GM19351 (cell line): Measurements from ENCODE around the gene ABCA4.

ENCODE experiments used
- ATAC-seq: cut with Tn5 transposase; IDR thresholded peaks from one replicate; pipeline ENCODE4 v1.9.1; 2021; ENCODE audit warnings: mild to moderate bottlenecking, moderate library complexity; ENCODE audit not compliant: unreplicated experiment

ABCA4 gene

GRCh38 chr1:93988634-93989350 is 132.2 kb downstream of the ABCA4 start:
- no peak for ATAC-seq

GRCh38 chr1:93981274-93981667 is 139.7 kb downstream of the ABCA4 start:
- no peak for ATAC-seq

GRCh38 chr1:93980320-93981273 is 140.4 kb downstream of the ABCA4 start:
- no peak for ATAC-seq

DNA sequence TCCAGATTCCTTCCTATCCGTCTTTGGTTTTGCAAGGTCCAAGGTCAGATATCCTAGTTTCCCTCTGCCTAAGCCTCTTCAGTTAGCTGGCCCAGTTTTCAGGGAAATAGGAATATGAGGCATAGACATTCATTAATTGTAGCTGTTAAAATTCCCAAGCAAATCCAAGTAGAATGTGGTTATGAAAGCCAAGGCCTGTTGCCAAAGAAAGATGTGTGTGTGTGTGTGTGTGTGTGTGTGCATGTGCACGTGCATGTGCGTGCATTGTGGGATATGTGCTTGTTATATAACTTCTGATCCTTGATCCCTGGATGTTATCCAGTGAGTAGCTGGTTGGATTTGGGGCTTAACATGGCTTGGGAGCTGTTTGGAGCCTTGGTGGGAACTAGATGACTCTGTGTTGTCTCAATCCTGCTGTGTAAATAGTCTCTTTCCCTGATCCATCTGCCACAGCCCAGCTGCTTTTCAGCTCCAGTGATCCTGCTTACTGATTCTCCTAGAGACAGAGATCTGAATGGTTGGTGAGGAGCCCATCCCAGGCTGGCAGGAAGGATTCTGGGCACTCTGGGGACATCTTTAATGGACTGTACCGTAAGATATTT is 141.1 kb downstream of the ABCA4 start:
- ATAC-seq, result no peak

- no peak for ATAC-seq
Measured at GRCh38 chr1:93979040-93979717, 141.8 kb downstream of the ABCA4 start.

DNA sequence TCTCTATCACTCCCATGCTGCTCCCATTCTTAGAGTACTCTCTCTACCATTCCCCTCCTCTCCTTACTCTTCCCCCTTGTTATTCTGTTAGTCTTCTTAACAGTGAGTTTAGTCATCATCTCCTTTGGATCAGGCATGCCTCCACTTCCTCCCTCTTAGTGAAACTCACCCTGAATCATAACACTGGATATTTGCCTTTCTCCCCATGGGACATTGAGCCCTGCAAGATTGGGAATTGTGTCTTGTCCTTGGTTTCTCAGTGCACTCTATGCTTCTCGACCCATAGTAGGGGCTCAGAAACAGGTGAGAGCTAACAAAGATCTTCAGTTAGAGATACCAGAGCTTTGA is 143.4 kb downstream of the ABCA4 start:
- no peak for ATAC-seq

GRCh38 chr1:93976711-93977597 is 144.0 kb downstream of the ABCA4 start:
- no peak for ATAC-seq

GRCh38 chr1:93976291-93976690 is 144.7 kb downstream of the ABCA4 start:
- no peak for ATAC-seq

DNA sequence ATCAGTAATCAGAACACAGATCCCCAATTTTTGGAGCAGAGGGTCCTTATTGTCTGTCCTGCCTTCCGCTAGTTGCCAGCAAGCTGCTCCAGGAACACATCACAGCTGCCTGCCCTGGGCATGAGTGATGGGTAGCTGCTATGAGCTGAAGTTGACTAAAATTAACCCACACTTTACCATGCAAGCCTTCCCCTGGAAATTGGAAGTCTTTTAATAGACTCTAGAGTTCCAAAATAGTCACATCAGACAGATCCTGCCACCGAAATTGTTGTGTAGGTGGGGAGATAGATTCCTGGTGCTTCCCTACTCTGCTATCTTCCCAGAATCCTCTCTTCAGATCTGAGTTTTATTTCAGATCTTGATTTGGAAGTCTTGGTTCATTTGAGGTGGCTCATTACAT is 148.6 kb downstream of the ABCA4 start:
- no peak for ATAC-seq

GRCh38 chr1:93969887-93970286 is 151.1 kb downstream of the ABCA4 start:
- ATAC-seq, result no peak

- ATAC-seq, result no peak
Measured at GRCh38 chr1:93969371-93969770, 151.6 kb downstream of the ABCA4 start.

DNA sequence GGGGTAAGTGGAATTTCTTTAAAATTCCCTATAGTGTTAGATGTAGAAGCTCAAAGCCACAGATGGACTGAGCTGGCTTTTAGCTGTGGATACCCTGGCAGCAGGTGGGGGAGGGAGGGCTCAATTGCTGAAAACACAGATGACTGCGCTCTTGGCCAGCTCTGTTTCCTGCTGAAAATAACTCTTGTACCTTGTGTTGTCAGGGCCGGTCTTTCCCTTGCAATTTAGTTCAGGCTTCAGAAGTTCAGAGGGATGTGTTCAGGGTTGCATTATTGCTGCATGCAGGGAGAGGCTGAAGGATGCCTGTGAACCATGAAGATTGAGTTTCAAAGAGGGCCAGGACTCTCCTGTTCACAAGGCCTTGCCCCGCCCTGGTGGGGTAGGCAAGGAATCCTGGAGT is 153.6 kb downstream of the ABCA4 start:
- no peak for ATAC-seq

DNA sequence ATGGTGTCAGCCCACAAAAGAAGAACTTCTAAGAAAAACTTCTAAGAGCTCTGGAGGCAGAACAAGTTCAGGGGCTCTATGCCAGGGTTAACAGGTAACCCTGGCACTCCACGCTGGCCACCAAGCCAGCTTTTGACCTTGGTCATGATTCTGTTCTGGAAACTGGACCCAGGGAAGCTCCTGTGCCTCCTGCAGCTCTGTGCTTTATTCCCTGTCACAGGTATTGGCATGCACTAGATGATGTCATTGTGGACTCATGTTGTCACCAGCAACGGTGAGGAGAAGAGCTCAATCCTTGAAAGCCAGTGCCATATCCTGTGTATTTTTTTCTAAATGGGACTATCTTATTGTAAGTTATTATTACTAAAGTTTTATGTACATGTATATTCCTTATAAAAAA is 155.1 kb downstream of the ABCA4 start:
- no peak for ATAC-seq

DNA sequence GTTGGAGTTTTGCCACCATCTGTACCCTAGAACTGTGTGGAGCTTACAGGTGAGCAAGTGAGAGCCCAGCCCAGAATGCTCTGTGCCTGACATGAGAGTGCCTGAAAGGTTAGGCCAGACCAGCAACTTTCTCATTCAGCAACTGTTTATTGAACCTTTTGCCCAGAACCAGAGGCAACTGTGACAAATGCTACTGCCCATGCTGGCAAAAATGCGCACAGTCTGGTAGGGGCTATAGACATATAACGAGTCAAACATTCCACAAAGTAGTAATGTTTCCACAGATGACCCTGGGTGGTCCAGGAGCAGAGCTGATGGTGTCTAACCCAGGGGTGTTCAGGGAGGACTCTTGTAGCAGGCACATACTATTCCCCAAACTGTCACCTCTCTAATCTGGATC is 155.7 kb downstream of the ABCA4 start:
- ATAC-seq, result no peak

GRCh38 chr1:93964777-93965200 is 156.2 kb downstream of the ABCA4 start:
- ATAC-seq, result no peak

DNA sequence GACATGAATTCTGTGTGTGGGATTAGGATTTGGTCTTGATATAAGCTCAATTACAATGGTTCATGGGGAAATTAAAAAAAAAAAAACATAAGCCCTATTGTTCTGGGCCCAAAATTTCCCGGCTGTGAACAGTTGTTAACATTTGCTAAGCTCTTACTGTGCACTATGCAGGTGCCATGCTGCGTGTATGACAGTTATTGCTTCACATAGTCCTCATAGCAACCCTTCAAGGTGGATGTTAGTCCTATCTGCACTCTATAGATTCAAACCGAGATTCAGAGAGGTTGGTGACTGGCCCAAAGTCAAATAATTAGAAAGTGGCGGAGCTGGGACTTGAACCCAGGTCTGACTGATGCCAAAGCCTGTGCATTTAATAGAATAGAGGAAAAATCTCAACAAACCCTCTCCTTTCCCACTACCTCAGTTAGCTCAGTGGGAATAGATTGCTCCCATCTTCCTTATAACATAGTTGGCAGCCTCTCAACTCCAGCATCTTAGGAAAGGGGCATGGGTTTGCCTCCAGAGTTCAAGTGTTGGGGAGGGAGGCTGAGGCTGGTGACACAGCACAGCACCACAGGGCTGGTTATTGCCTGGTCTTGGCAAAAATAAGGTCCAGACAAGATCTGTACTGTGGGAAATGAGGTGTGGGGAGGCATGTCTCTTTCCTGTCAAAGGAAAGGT is 156.7 kb downstream of the ABCA4 start:
- ATAC-seq, result no peak

DNA sequence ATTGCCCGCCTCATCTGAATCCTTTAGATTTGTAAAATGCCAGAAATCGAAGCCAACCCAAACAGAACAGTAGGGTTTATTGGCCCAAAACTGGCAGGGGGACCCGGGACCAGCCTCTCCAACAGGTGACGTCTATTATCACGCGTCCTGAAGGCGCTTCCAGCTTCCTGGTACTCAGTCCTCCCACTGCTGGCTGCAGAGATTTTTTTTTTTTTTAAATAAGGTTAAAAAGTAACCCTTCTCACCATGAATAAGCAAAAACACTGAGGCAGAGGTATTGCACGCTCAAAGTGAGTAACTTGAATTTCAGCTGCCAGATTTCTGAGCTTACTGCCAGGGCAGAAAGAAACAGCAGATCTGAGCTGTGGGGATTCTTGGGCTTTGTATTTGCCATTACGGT is 157.4 kb downstream of the ABCA4 start:
- ATAC-seq, result no peak

DNA sequence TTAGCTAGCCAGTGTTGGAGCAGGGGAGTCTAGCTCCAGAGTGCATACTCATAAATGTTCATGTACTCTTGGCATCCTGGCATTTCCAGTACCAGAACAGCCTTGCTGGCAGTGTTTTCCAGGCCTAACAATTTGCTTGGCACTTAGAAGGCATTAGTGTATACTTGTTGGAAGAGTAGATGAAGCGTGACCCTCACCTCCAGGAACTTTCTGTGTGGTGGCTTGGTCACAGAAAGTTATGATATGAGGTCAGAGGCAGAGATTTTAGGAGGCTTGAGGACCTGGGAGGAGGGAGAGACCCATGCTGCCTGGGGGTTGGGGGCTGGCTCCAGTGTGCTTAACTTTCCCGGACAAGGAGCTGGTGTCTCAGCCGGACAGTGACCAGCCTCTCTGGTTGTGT is 159.0 kb downstream of the ABCA4 start:
- no peak for ATAC-seq

- no peak for ATAC-seq
Measured at GRCh38 chr1:93961443-93961842, 159.5 kb downstream of the ABCA4 start.
